Lower lobe of right lung (tissue), 2 donors: Measurements from ENCODE around the gene DCDC1. TPM values are rescaled to one million over a fixed set of nuclear protein-coding genes. Genes with fewer than 3 reads are reported as not detected.

Experiments
- ATAC-seq, 2 donors: fragments of 200-7000 bp; cut with Tn5 transposase; one replicate each; pipeline ENCODE4 v1.9.1; 2020 to 2022; ENCODE audit warnings: mild to moderate bottlenecking in 2 of 2, moderate library complexity in 2 of 2
- DNase-seq: peaks from one replicate; pipeline ENCODE4 v3.0.0-alpha.2; 2020
- H3K27ac ChIP-seq: fragments of 200-600 bp; one replicate; pipeline ENCODE4 v1.8.0; 2022
- H3K27me3 ChIP-seq: fragments of 200-600 bp; one replicate; pipeline ENCODE4 v1.8.0; 2022; ENCODE audit warnings: low read depth
- H3K36me3 ChIP-seq: fragments of 200-600 bp; one replicate; pipeline ENCODE4 v1.8.0; 2022; ENCODE audit warnings: mild to moderate bottlenecking
- H3K4me1 ChIP-seq: fragments of 200-600 bp; one replicate; pipeline ENCODE4 v1.8.0; 2022
- H3K4me3 ChIP-seq: fragments of 200-600 bp; one replicate; pipeline ENCODE4 v1.8.0; 2022; ENCODE audit warnings: mild to moderate bottlenecking
- H3K9me3 ChIP-seq: fragments of 200-600 bp; one replicate; pipeline ENCODE4 v1.8.0; 2022
- intact Hi-C: fragments of 100-400 bp; cut with DNase I; formaldehyde crosslinking; loops from one replicate; pipeline ENCODE4 v1.11.0; 2022
- total RNA-seq: library from RNA; stranded (reverse); fragmentation: NEBNext Ultra II Directional; extraction: Animal tissue kit (Norgen Biotek cat#: 25700); gene quantifications from one replicate; pipeline ENCODE4 v1.2.1, GENCODE V29; 2021
- TF ChIP-seq, protein P1 (sequence below): fragments of 200-600 bp; IDR thresholded peaks from one replicate; pipeline ENCODE4 v1.8.0; 2022; ENCODE audit warnings: antibody characterized with exemption, mild to moderate bottlenecking
- donor health status: DM: no; HTN: yes; CAD: no; lungs with severe emphysema.

DCDC1 gene
- total RNA-seq, 1 donor from 2014 or later: 4.1 TPM

DNA sequence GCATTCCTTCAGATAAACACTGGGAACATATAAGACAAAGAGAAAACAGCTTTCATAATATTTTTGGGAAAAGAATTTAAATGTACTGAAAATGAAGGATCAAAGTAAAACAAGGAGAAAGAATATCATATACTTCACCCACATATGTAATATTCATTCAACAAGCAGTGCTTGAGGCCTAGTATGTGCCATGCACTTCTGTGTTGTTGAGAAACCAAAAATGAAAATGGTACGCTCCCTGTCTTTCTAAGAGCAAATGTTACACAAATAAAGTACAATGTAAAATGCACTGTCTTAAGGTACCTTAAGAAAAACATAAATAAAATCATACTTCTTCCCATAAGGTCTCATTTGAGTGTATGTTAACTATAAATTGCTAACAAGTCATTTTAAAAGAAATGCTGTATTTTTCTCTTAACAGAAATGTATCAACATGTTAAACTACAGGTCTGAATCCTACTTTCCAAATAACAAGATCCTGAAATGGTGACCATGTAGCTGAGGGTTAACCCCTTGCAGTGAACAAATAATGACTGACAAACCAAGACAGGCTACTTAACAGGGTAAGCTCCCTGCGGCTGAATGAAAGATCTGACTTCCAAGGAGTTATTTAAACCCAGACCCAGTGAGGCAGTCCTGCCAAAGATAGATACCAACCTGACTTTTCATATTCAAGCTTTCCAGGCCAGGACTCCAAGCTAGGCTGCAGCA, 377.6 kb downstream of the DCDC1 start:
- Histone ChIP-seq H3K36me3 (no peaks in the 10 kb centered on the region), H3K4me3 (no peak overlapping the region), H3K27ac (no peak overlapping the region), H3K9me3 (no peaks in the 10 kb centered on the region), H3K27me3 (no peaks in the 10 kb centered on the region), H3K4me1 (no peaks in the 10 kb centered on the region)
- TF ChIP-seq, protein P1, sequence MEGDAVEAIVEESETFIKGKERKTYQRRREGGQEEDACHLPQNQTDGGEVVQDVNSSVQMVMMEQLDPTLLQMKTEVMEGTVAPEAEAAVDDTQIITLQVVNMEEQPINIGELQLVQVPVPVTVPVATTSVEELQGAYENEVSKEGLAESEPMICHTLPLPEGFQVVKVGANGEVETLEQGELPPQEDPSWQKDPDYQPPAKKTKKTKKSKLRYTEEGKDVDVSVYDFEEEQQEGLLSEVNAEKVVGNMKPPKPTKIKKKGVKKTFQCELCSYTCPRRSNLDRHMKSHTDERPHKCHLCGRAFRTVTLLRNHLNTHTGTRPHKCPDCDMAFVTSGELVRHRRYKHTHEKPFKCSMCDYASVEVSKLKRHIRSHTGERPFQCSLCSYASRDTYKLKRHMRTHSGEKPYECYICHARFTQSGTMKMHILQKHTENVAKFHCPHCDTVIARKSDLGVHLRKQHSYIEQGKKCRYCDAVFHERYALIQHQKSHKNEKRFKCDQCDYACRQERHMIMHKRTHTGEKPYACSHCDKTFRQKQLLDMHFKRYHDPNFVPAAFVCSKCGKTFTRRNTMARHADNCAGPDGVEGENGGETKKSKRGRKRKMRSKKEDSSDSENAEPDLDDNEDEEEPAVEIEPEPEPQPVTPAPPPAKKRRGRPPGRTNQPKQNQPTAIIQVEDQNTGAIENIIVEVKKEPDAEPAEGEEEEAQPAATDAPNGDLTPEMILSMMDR: no peak
- ATAC-seq (no peak), DNase-seq (no peak)
- intact Hi-C loops: no loop called here

DNA sequence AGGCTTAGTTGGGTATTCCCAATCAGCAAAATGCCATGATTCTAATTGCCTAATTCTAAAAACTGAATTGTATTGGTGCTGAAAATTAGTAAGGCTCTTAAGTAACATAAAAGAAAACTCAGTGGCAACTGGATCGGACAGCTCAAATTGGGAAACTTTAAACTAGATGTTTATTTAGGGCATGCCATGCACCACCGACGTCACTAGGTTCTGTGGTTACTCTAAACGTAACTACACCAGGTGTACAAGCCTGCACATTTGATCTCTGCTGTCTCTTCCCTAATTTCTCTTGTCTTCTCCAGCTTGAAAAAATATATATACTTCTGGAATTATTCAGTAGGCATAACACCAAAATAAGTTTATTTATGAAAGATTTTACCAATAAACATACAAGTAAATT, 378.2 kb downstream of the DCDC1 start:
- intact Hi-C loops: no loop called here
- no peaks in the 10 kb centered on the region for H3K4me1 ChIP-seq
- TF ChIP-seq, protein P1: no peak

DNA sequence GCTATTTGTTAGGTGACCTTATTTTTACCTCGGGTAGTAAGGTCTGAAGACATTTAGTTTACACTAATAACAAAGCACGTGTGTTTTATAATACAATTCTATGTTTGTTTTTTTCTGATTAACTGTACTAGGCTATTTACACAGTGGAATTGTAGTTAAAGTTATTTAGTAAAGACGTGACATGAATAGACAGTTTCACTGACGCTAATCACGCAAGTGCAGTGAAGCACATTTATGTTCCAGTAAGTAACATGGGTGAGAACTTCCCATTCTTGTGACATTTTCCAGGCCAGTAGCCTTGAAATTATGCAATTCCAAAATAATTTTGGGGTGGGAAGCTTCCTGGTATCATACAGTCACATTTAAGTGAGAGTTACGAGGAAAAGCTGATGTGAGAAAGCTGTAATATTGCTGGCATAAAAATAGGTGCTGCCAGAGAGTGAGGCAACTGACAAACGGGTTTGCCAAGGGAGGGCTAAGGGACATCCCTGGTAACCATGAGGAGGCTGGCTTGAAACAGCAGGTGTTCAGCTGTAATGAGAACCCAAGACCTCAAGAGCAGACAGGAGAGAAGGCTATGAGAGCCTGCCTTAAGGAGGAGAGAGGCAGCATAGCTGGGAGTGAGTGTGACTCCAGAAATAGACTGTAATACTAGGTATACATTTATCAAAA, 378.8 kb downstream of the DCDC1 start:
- TF ChIP-seq, protein P1: no peak
- intact Hi-C loops: no loop called here
- Histone ChIP-seq H3K27ac (no peak overlapping the region), H3K9me3 (no peaks in the 10 kb centered on the region), H3K4me1 (no peaks in the 10 kb centered on the region), H3K4me3 (no peak overlapping the region), H3K27me3 (no peaks in the 10 kb centered on the region), H3K36me3 (no peaks in the 10 kb centered on the region)
- ATAC-seq: no peak
- no peak for DNase-seq

More for the DNA sequence above, 378.2 kb downstream of the DCDC1 start:
- ATAC-seq: no peak
- Histone ChIP-seq H3K9me3 (no peaks in the 10 kb centered on the region), H3K27ac (no peak overlapping the region), H3K4me3 (no peak overlapping the region), H3K27me3 (no peaks in the 10 kb centered on the region), H3K36me3 (no peaks in the 10 kb centered on the region)
- DNase-seq: no peak

DNA sequence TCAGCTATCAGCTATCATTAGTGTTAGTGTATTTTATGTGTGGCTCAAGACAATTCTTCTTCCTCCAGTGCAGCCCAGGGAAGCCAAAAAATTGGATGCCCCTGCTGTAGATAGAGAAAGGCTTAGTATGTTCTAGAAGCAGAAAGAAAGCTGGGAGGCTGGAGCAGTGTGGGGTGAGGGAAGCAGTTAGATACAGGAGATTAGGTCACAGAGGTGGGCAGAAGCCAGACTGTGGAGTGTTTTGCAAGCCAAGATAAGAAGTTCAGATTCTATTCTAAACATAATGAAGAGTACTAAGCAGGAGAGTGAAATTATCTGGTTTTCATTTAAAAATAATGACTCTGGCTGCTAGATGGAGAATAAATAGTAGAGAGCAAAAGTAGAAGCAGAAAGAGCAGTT, 381.7 kb downstream of the DCDC1 start:
- Histone ChIP-seq H3K27ac (no peak overlapping the region), H3K4me1 (no peaks in the 10 kb centered on the region), H3K36me3 (no peaks in the 10 kb centered on the region), H3K27me3 (no peaks in the 10 kb centered on the region), H3K9me3 (no peaks in the 10 kb centered on the region), H3K4me3 (no peak overlapping the region)
- DNase-seq: no peak
- no peak for ATAC-seq
- TF ChIP-seq, protein P1: no peak
- intact Hi-C loops: no loop called here

DNA sequence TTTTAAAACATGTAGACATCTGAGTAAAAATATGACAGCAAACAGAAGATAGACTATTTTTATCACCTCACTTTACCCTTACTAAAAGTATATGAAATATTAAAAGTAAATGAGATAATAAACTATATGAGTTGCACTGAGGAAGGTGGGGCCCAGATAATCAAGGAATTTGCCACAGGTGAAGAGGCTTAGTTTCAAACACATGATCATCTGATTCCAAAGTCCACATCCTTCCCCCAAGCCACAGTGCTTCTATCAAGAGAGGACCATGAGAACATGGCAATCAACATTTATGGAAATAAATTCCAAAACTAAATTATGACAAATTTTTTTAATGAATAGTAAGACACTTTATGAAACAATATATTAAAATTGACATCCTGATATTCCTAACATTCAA, 384.0 kb downstream of the DCDC1 start:
- ATAC-seq (no peak), DNase-seq (no peak)
- no peaks in the 10 kb centered on the region for H3K27me3 ChIP-seq
- no peak overlapping the region for H3K27ac ChIP-seq
- H3K4me1 ChIP-seq: no peaks in the 10 kb centered on the region
- H3K4me3 ChIP-seq: no peak overlapping the region
- TF ChIP-seq, protein P1: no peak
- intact Hi-C loops: no loop called here
- no peaks in the 10 kb centered on the region for H3K9me3 ChIP-seq
- no peaks in the 10 kb centered on the region for H3K36me3 ChIP-seq
